HEK293 (cell line): ENCODE data around the gene LPO.

ENCODE experiments used
- CTCF ChIA-PET: fragments of 350-600 bp; formaldehyde crosslinking; extraction: SDS; loops from one replicate; lab custom pipeline; 2021; ENCODE audit warnings: antibody characterized with exemption; lab: Yijun Ruan, JAX
- POLR2A ChIA-PET: fragments of 300-600 bp; formaldehyde crosslinking; extraction: SDS; loops from one replicate; lab custom pipeline; 2020; ENCODE audit warnings: antibody characterized with exemption, inconsistent platforms; lab: Yijun Ruan, JAX
- H3K27ac ChIP-seq: fragments of 200-500 bp; sonication (Bioruptor generic); 2 replicates; pipeline ENCODE4 v1.5.1; 2014; ENCODE audit warnings: low read depth, low read length, control low read depth, inconsistent platforms; ENCODE audit errors: extremely low read depth
- H3K36me3 ChIP-seq, 2 experiments: fragments of 200-500 bp in 1 of 2; sonication (Bioruptor generic) in 1 of 2; 1 replicate in 1 of 2; 2 replicates in 1 of 2; pipeline ENCODE4 v1.5.1; 2014 to 2017; ENCODE audit warnings: inconsistent platforms in 2 of 2, low read length in 2 of 2; ENCODE audit not compliant: control insufficient read depth in 2 of 2, insufficient read depth in 1 of 2
- H3K4me1 ChIP-seq: fragments of 200-500 bp; sonication (Bioruptor generic); 2 replicates; pipeline ENCODE4 v1.5.1; 2014; ENCODE audit warnings: mild to moderate bottlenecking, low read length, inconsistent platforms; ENCODE audit not compliant: control insufficient read depth, insufficient read depth
- H3K4me3 ChIP-seq: 2 replicates; pipeline ENCODE4 v1.5.1; 2011; ENCODE audit warnings: low read depth, mild to moderate bottlenecking, control low read depth, low read length, moderate library complexity
- H3K9me3 ChIP-seq: fragments of 200-500 bp; sonication (Bioruptor generic); 2 replicates; pipeline ENCODE4 v1.5.1; 2014; ENCODE audit warnings: low read depth, low read length, inconsistent platforms; ENCODE audit not compliant: control insufficient read depth, insufficient read depth
- CTCF ChIP-seq: fragments of 450-650 bp; formaldehyde crosslinking; IDR thresholded peaks from 2 replicates; pipeline ENCODE4 v1.5.1; 2016; ENCODE audit warnings: missing biosample characterization, missing genetic modification characterization
- GFI1B ChIP-seq: fragments of 450-650 bp; formaldehyde crosslinking; IDR thresholded peaks from 2 replicates; pipeline ENCODE4 v1.5.1; 2016; ENCODE audit warnings: missing biosample characterization, missing genetic modification characterization
- HOXA7 ChIP-seq: sonication (generic); formaldehyde crosslinking; IDR thresholded peaks from 2 replicates; pipeline ENCODE4 v1.8.1; 2022; ENCODE audit warnings: missing genetic modification reagents, borderline replicate concordance
- INSM2 ChIP-seq: fragments of 450-650 bp; formaldehyde crosslinking; IDR thresholded peaks from 2 replicates; pipeline ENCODE4 v1.5.1; 2016; ENCODE audit warnings: missing biosample characterization, missing genetic modification characterization
- KLF1 ChIP-seq: fragments of 450-650 bp; formaldehyde crosslinking; IDR thresholded peaks from 2 replicates; pipeline ENCODE4 v1.5.1; 2016; ENCODE audit warnings: missing biosample characterization, missing genetic modification characterization
- KLF17 ChIP-seq: fragments of 450-650 bp; formaldehyde crosslinking; IDR thresholded peaks from 2 replicates; pipeline ENCODE4 v1.5.1; 2016; ENCODE audit warnings: missing biosample characterization, missing genetic modification characterization
- KLF8 ChIP-seq: fragments of 450-650 bp; formaldehyde crosslinking; IDR thresholded peaks from 2 replicates; pipeline ENCODE4 v1.5.1; 2016; ENCODE audit warnings: missing biosample characterization, missing genetic modification characterization
- OSR2 ChIP-seq: fragments of 450-650 bp; formaldehyde crosslinking; IDR thresholded peaks from 2 replicates; pipeline ENCODE4 v1.5.1; 2016; ENCODE audit warnings: missing biosample characterization, missing genetic modification characterization
- YY2 ChIP-seq: fragments of 450-650 bp; formaldehyde crosslinking; IDR thresholded peaks from 2 replicates; pipeline ENCODE4 v1.5.1; 2016; ENCODE audit warnings: missing biosample characterization, missing genetic modification characterization
- ZBTB17 ChIP-seq: fragments of 450-650 bp; formaldehyde crosslinking; IDR thresholded peaks from 2 replicates; pipeline ENCODE4 v1.5.1; 2016; ENCODE audit warnings: missing biosample characterization, missing genetic modification characterization
- ZBTB44 ChIP-seq: fragments of 450-650 bp; IDR thresholded peaks from 2 replicates; pipeline ENCODE4 v1.5.1; 2018; ENCODE audit warnings: missing biosample characterization, mild to moderate bottlenecking, missing genetic modification characterization
- ZFP3 ChIP-seq: fragments of 450-650 bp; formaldehyde crosslinking; IDR thresholded peaks from 2 replicates; pipeline ENCODE4 v1.5.1; 2016; ENCODE audit warnings: low read depth, missing biosample characterization, missing genetic modification characterization
- ZNF114 ChIP-seq: fragments of 450-650 bp; formaldehyde crosslinking; IDR thresholded peaks from 2 replicates; pipeline ENCODE4 v1.5.0; 2017; ENCODE audit warnings: missing biosample characterization, missing genetic modification characterization
- ZNF132 ChIP-seq: fragments of 450-650 bp; formaldehyde crosslinking; IDR thresholded peaks from 2 replicates; pipeline ENCODE4 v1.5.1; 2017; ENCODE audit warnings: missing biosample characterization, missing genetic modification characterization, borderline replicate concordance
- ZNF18 ChIP-seq: fragments of 450-650 bp; formaldehyde crosslinking; IDR thresholded peaks from 2 replicates; pipeline ENCODE4 v1.5.1; 2016; ENCODE audit warnings: missing biosample characterization, missing genetic modification characterization
- ZNF501 ChIP-seq: fragments of 450-650 bp; formaldehyde crosslinking; IDR thresholded peaks from 2 replicates; pipeline ENCODE4 v1.5.1; 2016; ENCODE audit warnings: missing biosample characterization, missing genetic modification characterization
- ZNF529 ChIP-seq: fragments of 450-650 bp; formaldehyde crosslinking; IDR thresholded peaks from 2 replicates; pipeline ENCODE4 v1.5.1; 2017; ENCODE audit warnings: missing genetic modification characterization, missing biosample characterization; ENCODE audit not compliant: insufficient replicate concordance
- ZNF610 ChIP-seq: fragments of 450-650 bp; formaldehyde crosslinking; IDR thresholded peaks from 2 replicates; pipeline ENCODE4 v1.5.1; 2016; ENCODE audit warnings: missing biosample characterization, missing genetic modification characterization, borderline replicate concordance
- ZNF623 ChIP-seq: fragments of 450-650 bp; formaldehyde crosslinking; IDR thresholded peaks from 2 replicates; pipeline ENCODE4 v1.5.1; 2016; ENCODE audit warnings: missing biosample characterization, missing genetic modification characterization
- ZNF626 ChIP-seq: fragments of 450-650 bp; sonication (Bioruptor Pico); formaldehyde crosslinking; IDR thresholded peaks from 2 replicates; pipeline ENCODE4 v1.5.1; 2018; ENCODE audit warnings: missing biosample characterization, missing genetic modification characterization, inconsistent platforms
- ZNF645 ChIP-seq: fragments of 450-650 bp; formaldehyde crosslinking; IDR thresholded peaks from 2 replicates; pipeline ENCODE4; 2016; ENCODE audit warnings: missing biosample characterization, missing genetic modification characterization
- ZNF658 ChIP-seq: fragments of 450-650 bp; formaldehyde crosslinking; IDR thresholded peaks from 2 replicates; pipeline ENCODE4; 2016; ENCODE audit warnings: missing biosample characterization, missing genetic modification characterization
- ZNF660 ChIP-seq: fragments of 450-650 bp; IDR thresholded peaks from 2 replicates; pipeline ENCODE4 v1.5.1; 2018; ENCODE audit warnings: missing biosample characterization, mild to moderate bottlenecking, missing genetic modification characterization
- ZNF707 ChIP-seq: fragments of 450-650 bp; formaldehyde crosslinking; IDR thresholded peaks from 2 replicates; pipeline ENCODE4 v1.5.1; 2016; ENCODE audit warnings: missing biosample characterization, missing genetic modification characterization

LPO gene

GRCh38 chr17:58279736-58280479, 41.5 kb downstream of the LPO start:
- POLR2A ChIA-PET = no interaction called here
- no peaks in the 10 kb centered on the region for H3K36me3 ChIP-seq
- H3K4me1 ChIP-seq = no peaks in the 10 kb centered on the region
- H3K4me3 ChIP-seq = no peak overlapping the region
- CTCF ChIA-PET = interaction anchor here (1.0 to 1.2 kb wide), 4 partner anchors 21 to 138 kb away, joined by 4 to 5 read pairs (median 4); partner anchors contain the start of gene RNF43
- no peak for TF ChIP-seq ZNF18
- no peak for TF ChIP-seq ZNF132
- TF ChIP-seq ZNF623 (tag by site-specific recombination) = no peak
- TF ChIP-seq ZNF114 (tag by site-specific recombination) = no peak
- TF ChIP-seq KLF17 = no peak
- no peak for TF ChIP-seq YY2 (tag by site-specific recombination)
- TF ChIP-seq HOXA7 = no peak
- TF ChIP-seq ZNF529 (tag by site-specific recombination) = no peak
- TF ChIP-seq ZNF501 (tag by site-specific recombination) = no peak
- no peak for TF ChIP-seq ZFP3 (tag by site-specific recombination)
- no peak for TF ChIP-seq CTCF (tag by site-specific recombination)
- no peak for TF ChIP-seq ZNF626 (tag by site-specific recombination)
- TF ChIP-seq ZNF707 = no peak
- TF ChIP-seq KLF1 (tag by site-specific recombination) = no peak
- no peak for TF ChIP-seq ZNF610 (tag by site-specific recombination)
- no peak for TF ChIP-seq KLF8 (tag by site-specific recombination)
- H3K9me3 ChIP-seq = no peaks in the 10 kb centered on the region
- H3K27ac ChIP-seq = no peak overlapping the region

- Histone ChIP-seq H3K4me1 (no peaks in the 10 kb centered on the region), H3K27ac (no peak within 1 kb of the TSS), H3K4me3 (no peak within 1 kb of the TSS), H3K36me3 (no peaks in the 10 kb centered on the region), H3K9me3 (no peaks in the 10 kb centered on the region)
- CTCF ChIA-PET = interaction anchor here (1.0 to 1.2 kb wide), 3 partner anchors 23 to 137 kb away, joined by 4 to 5 read pairs (median 4); partner anchors contain the start of gene RNF43
- POLR2A ChIA-PET = interaction anchor here (0.6 kb wide), 1 partner anchor 32 kb away, joined by 3 read pairs; no protein-coding TSS in a partner anchor
- TF ChIP-seq ZNF114 (tag by site-specific recombination) = no peak
- TF ChIP-seq INSM2 (tag by site-specific recombination) = no peak
- TF ChIP-seq ZBTB17 = no peak
- TF ChIP-seq OSR2 = no peak
- no peak for TF ChIP-seq ZBTB44 (tag by site-specific recombination)
- TF ChIP-seq ZNF658 = no peak
- no peak for TF ChIP-seq ZNF660 (tag by site-specific recombination)
- TF ChIP-seq GFI1B (tag by site-specific recombination) = no peak
- TF ChIP-seq ZNF645 (tag by site-specific recombination) = no peak
Measured at GRCh38 chr17:58280480-58281217, 42.3 kb downstream of the LPO start, which contains the start of gene MPO. Gene MPO (minus strand): TSS chr17:58280935. CDS start chr17:58280758, 177 bp downstream.
